ENCODE results near the gene C11orf91.

Gene C11orf91

GRCh38 chr11:33652431-33652830, 48.2 kb downstream of the C11orf91 start:
- no peak for TF ChIP-seq CTCF (IDR thresholded peaks at IDR 0.05; ENCODE audit: low read depth, low read length)
- DNase-seq (ENCODE audit: extremely low read depth, low read depth) = no peak

- no peak for DNase-seq (ENCODE audit: extremely low read depth, low read depth)
- TF ChIP-seq CTCF (IDR thresholded peaks at IDR 0.05; ENCODE audit: low read depth, low read length) = no peak
These were observed 48.6 kb downstream of the C11orf91 start for GRCh38 chr11:33651990-33652389.

GRCh38 chr11:33651555-33651954, 49.1 kb downstream of the C11orf91 start:
- TF ChIP-seq CTCF (IDR thresholded peaks at IDR 0.05; ENCODE audit: low read depth, low read length) = no peak
- DNase-seq (ENCODE audit: extremely low read depth, low read depth) = no peak

- no peak for TF ChIP-seq CTCF (IDR thresholded peaks at IDR 0.05; ENCODE audit: low read depth, low read length)
- no peak for DNase-seq (ENCODE audit: extremely low read depth, low read depth)
These were observed 50.7 kb downstream of the C11orf91 start for GRCh38 chr11:33649944-33650343.

All from AG09319 (cell line).